Measurements from ENCODE around the gene ATRN. TPM values are rescaled to one million over a fixed set of nuclear protein-coding genes. Genes with fewer than 3 reads are reported as not detected.
"Not testable (repeated sequence)": the region's sequence is repeated elsewhere in the genome, so short reads cannot be mapped to it uniquely, and the experiment has no call there.

Gene ATRN
- total RNA-seq, 1 experiment from 2014 or later = 26.1 TPM

DNA sequence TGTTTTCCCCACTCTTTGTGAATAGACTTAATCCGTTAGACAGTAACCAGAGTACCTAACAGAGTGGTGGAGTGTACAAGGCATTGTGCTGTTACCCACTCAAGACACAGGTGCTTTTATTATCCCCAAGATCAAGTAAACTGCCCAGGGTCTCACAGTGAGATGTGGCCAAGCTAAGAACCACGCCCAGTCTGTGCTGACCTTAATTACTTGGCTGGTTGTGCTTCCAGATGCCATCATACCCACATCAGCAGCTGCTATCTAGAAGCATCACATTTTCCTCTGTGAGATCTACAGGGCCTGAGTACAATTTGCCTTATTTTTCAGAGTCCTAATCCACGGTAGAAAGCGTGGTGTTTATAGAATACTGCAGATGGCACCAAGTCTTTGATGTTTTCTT is 122.1 kb downstream of the ATRN start:
- H3K79me2 ChIP-seq (ENCODE audit: low read length) = no peaks in the 10 kb centered on the region
- no peaks in the 10 kb centered on the region for H3F3A ChIP-seq (ENCODE audit: low read length, unreplicated experiment)
- TF ChIP-seq EZH2phosphoT487 (IDR thresholded peaks at IDR 0.05; ENCODE audit: borderline replicate concordance, low read length) = no peak
- peaks cover 19% of the 10 kb centered on the region; the same call in 1 of the 2 replicates for H3K36me3 ChIP-seq (ENCODE audit: low read depth, low read length)
- no peak overlapping the region for H2AFZ ChIP-seq (ENCODE audit: low read length)
- no peak overlapping the region for H3K27ac ChIP-seq (ENCODE audit: low read length)
- intact Hi-C loops (cut with micrococcal nuclease) = no loop called here
- H3K9me3 ChIP-seq (ENCODE audit: low read length) = no peaks in the 10 kb centered on the region
- H3K9me2 ChIP-seq (replicated peaks; ENCODE audit: low read length) = no peaks in the 10 kb centered on the region
- DNase-seq = no peak
- BruUV-seq (replicated peaks) = no TSS peak
- no peaks in the 10 kb centered on the region for H4K20me1 ChIP-seq (ENCODE audit: low read length)
- ChIA-PET POLR2A (ENCODE audit: unreplicated experiment) (no interaction called here), CTCF (no interaction called here)
- H3K27me3 ChIP-seq (ENCODE audit: low read length) = no peaks in the 10 kb centered on the region
- ATAC-seq = no peak
- no peak overlapping the region for H3K4me3 ChIP-seq (ENCODE audit: low read length)
- no peak overlapping the region for H3K9ac ChIP-seq (ENCODE audit: low read length)
- H3K4me2 ChIP-seq (ENCODE audit: low read length) = no peak overlapping the region
- no peaks in the 10 kb centered on the region for H3K4me1 ChIP-seq (ENCODE audit: insufficient read depth, low read length)

DNA sequence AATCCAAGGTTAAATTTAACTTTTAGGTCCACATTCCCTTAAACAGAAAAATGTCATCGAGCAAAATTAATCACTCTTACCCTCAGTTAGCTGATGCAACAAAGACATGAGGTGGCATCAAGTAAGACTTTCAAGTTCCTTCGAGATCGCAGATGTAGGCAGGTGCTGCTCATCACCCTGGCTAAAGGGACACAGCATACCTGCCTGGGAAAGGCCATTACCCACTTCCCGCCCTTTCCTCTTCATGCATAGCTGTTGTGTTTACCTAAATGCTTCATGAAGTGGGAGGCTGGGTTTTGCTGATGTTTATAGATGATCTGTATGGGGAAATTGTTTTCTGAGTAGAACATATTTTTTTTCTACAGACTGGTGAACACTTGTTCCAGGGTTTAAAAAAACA is 124.7 kb downstream of the ATRN start:
- no peaks in the 10 kb centered on the region for H3K9me2 ChIP-seq (replicated peaks; ENCODE audit: low read length)
- H3K4me1 ChIP-seq (ENCODE audit: insufficient read depth, low read length) = no peaks in the 10 kb centered on the region
- TF ChIP-seq EZH2 (IDR thresholded peaks at IDR 0.05; ENCODE audit: low read length, unreplicated experiment) = no peak
- TF ChIP-seq EZH2phosphoT487 (IDR thresholded peaks at IDR 0.05; ENCODE audit: borderline replicate concordance, low read length) = no peak
- TF ChIP-seq, protein P1, sequence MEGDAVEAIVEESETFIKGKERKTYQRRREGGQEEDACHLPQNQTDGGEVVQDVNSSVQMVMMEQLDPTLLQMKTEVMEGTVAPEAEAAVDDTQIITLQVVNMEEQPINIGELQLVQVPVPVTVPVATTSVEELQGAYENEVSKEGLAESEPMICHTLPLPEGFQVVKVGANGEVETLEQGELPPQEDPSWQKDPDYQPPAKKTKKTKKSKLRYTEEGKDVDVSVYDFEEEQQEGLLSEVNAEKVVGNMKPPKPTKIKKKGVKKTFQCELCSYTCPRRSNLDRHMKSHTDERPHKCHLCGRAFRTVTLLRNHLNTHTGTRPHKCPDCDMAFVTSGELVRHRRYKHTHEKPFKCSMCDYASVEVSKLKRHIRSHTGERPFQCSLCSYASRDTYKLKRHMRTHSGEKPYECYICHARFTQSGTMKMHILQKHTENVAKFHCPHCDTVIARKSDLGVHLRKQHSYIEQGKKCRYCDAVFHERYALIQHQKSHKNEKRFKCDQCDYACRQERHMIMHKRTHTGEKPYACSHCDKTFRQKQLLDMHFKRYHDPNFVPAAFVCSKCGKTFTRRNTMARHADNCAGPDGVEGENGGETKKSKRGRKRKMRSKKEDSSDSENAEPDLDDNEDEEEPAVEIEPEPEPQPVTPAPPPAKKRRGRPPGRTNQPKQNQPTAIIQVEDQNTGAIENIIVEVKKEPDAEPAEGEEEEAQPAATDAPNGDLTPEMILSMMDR (conservative IDR thresholded peaks at IDR 0.05; ENCODE audit: low read depth, low read length) = no peak
- peaks cover 25% of the 10 kb centered on the region; the same call in 1 of the 2 replicates for H3K36me3 ChIP-seq (ENCODE audit: low read depth, low read length)
- H4K20me1 ChIP-seq (ENCODE audit: low read length) = no peaks in the 10 kb centered on the region
- H3K27ac ChIP-seq (ENCODE audit: low read length) = no peak overlapping the region
- intact Hi-C loops (cut with micrococcal nuclease) = no loop called here
- no peaks in the 10 kb centered on the region for H3K79me2 ChIP-seq (ENCODE audit: low read length)
- H3K9ac ChIP-seq (ENCODE audit: low read length) = no peak overlapping the region
- no peaks in the 10 kb centered on the region for H3F3A ChIP-seq (ENCODE audit: low read length, unreplicated experiment)
- H2AFZ ChIP-seq (ENCODE audit: low read length) = no peak overlapping the region
- POLR2A ChIA-PET (ENCODE audit: unreplicated experiment) = no interaction called here
- DNase-seq = no peak
- no peaks in the 10 kb centered on the region for H3K27me3 ChIP-seq (ENCODE audit: low read length)
- BruUV-seq (replicated peaks) = no TSS peak
- no peak overlapping the region for H3K4me3 ChIP-seq (ENCODE audit: low read length)
- ATAC-seq = peak; percentile 43; the same call in 1 of the 2 replicates
- CTCF ChIA-PET = no interaction called here
- no peak overlapping the region for H3K4me2 ChIP-seq (ENCODE audit: low read length)
- no peaks in the 10 kb centered on the region for H3K9me3 ChIP-seq (ENCODE audit: low read length)

DNA sequence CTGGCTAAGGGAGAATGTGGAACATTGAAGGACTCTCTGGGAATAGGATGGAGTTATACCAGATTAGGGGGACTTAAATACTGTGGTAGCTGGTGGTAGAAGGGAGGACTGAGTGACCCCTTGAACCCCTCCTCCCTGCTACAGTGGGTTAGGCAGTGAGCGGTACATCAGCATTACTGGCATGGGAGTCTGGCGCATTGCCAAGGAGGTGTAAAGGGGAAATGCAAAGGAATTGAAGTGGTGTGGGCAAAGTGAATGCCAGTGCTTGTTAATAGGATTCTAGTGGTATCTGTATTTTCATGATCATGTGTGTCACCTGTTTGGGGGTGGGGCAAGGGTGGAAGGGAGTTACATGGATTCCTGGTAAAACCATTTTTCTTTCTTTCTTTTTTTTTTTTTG is 132.3 kb downstream of the ATRN start:
- BruUV-seq (replicated peaks) = no TSS peak
- no peaks in the 10 kb centered on the region for H3K4me1 ChIP-seq (ENCODE audit: insufficient read depth, low read length)
- POLR2A ChIA-PET (ENCODE audit: unreplicated experiment) = no interaction called here
- H3K27ac ChIP-seq (ENCODE audit: low read length) = no peak overlapping the region
- no peak overlapping the region for H3K4me2 ChIP-seq (ENCODE audit: low read length)
- no peaks in the 10 kb centered on the region for H3F3A ChIP-seq (ENCODE audit: low read length, unreplicated experiment)
- DNase-seq (no peak), ATAC-seq (no peak)
- peaks cover 11% of the 10 kb centered on the region; the same call in 1 of the 2 replicates for H3K36me3 ChIP-seq (ENCODE audit: low read depth, low read length)
- no peaks in the 10 kb centered on the region for H3K79me2 ChIP-seq (ENCODE audit: low read length)
- no peak for TF ChIP-seq EZH2phosphoT487 (IDR thresholded peaks at IDR 0.05; ENCODE audit: borderline replicate concordance, low read length)
- TF ChIP-seq EZH2 (IDR thresholded peaks at IDR 0.05; ENCODE audit: low read length, unreplicated experiment) = no peak
- TF ChIP-seq, protein P1 (conservative IDR thresholded peaks at IDR 0.05; ENCODE audit: low read depth, low read length) = no peak
- no peak overlapping the region for H3K4me3 ChIP-seq (ENCODE audit: low read length)
- H4K20me1 ChIP-seq (ENCODE audit: low read length) = no peaks in the 10 kb centered on the region
- intact Hi-C loops (cut with micrococcal nuclease) = no loop called here
- H3K27me3 ChIP-seq (ENCODE audit: low read length) = no peaks in the 10 kb centered on the region
- CTCF ChIA-PET = no interaction called here
- H3K9me2 ChIP-seq (replicated peaks; ENCODE audit: low read length) = no peaks in the 10 kb centered on the region
- no peak overlapping the region for H2AFZ ChIP-seq (ENCODE audit: low read length)
- H3K9ac ChIP-seq (ENCODE audit: low read length) = no peak overlapping the region
- H3K9me3 ChIP-seq (ENCODE audit: low read length) = no peaks in the 10 kb centered on the region

DNA sequence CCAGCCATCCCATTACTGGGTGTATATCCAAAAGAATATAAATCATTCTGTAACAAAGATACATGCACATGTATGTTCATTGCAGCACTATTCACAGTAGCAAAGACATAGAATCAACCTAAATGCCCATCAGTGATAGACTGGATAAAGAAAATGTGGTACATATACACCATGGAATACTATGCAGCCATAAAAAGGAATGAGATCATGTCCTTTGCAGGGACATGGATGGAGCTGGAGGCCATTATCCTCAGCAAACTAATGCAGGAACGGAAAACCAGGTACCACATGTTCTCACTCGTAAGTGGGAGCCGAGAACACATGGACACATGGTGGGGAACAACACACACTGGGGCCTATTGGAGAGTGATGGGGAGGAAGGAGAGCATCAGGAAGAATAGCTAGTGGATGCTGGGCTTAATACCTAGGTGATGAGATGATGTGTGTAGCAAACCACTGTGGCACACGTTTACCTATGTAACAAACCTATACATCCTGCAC is 134.6 kb downstream of the ATRN start:
- H3K4me2 ChIP-seq (ENCODE audit: low read length); H3K9ac ChIP-seq (ENCODE audit: low read length); H3K9me2 ChIP-seq (replicated peaks; ENCODE audit: low read length); H3K4me3 ChIP-seq (ENCODE audit: low read length); H3K4me1 ChIP-seq (ENCODE audit: insufficient read depth, low read length); intact Hi-C loops (cut with micrococcal nuclease); H3K36me3 ChIP-seq (ENCODE audit: low read depth, low read length); POLR2A ChIA-PET (ENCODE audit: unreplicated experiment); H3K27me3 ChIP-seq (ENCODE audit: low read length); BruUV-seq (replicated peaks); DNase-seq; H3K79me2 ChIP-seq (ENCODE audit: low read length); ATAC-seq; CTCF ChIA-PET; H3K27ac ChIP-seq (ENCODE audit: low read length); H4K20me1 ChIP-seq (ENCODE audit: low read length); H3F3A ChIP-seq (ENCODE audit: low read length, unreplicated experiment); H2AFZ ChIP-seq (ENCODE audit: low read length); H3K9me3 ChIP-seq (ENCODE audit: low read length): not testable (repeated sequence)

Data from PC-3 (cell line).